Stimulated activated CD4-positive, alpha-beta T cell treated with anti-CD3 and anti-CD28 coated beads, Interleukin-12 subunit alpha, Interleukin-12 subunit beta, amount 100 ng/mL, for 48 hours (primary cell): Measurements from ENCODE around the gene GAS6.
"Not testable (repeated sequence)": the region's sequence is repeated elsewhere in the genome, so short reads cannot be mapped to it uniquely, and the experiment has no call there.

Experiments used
- DNase-seq, 3 donors: peaks; one replicate each; pipeline ENCODE4 v3.0.0-alpha.2; 2020; ENCODE audit warnings: low read depth in 2 of 3, low spot score in 1 of 3

GAS6 gene

GRCh38 chr13:113793718-113794085, 70.2 kb downstream of the GAS6 start:
- DNase-seq = no peak

- no peak for DNase-seq
Measured at GRCh38 chr13:113792886-113793717, 70.8 kb downstream of the GAS6 start.

- DNase-seq = no peak
Measured at GRCh38 chr13:113792236-113792770, 71.6 kb downstream of the GAS6 start.

GRCh38 chr13:113791761-113792160, 72.1 kb downstream of the GAS6 start:
- no peak for DNase-seq

GRCh38 chr13:113791226-113791625, 72.7 kb downstream of the GAS6 start:
- no peak for DNase-seq

- DNase-seq = not testable (repeated sequence)
Measured at GRCh38 chr13:113789931-113790330, 73.9 kb downstream of the GAS6 start.

GRCh38 chr13:113789167-113789566, 74.7 kb downstream of the GAS6 start:
- DNase-seq = no peak

- DNase-seq = no peak
Measured at GRCh38 chr13:113788413-113789135, 75.3 kb downstream of the GAS6 start.

- DNase-seq = no peak
Measured at GRCh38 chr13:113787694-113788093, 76.2 kb downstream of the GAS6 start.

GRCh38 chr13:113786262-113786841, 77.5 kb downstream of the GAS6 start:
- DNase-seq = no peak

- peak in 1 of 3 donors; percentile 11 for DNase-seq
Measured at GRCh38 chr13:113785051-113786010, 78.5 kb downstream of the GAS6 start.

GRCh38 chr13:113784645-113785024, 79.2 kb downstream of the GAS6 start:
- no peak for DNase-seq

GRCh38 chr13:113783966-113784644, 79.8 kb downstream of the GAS6 start:
- DNase-seq = no peak

- no peak for DNase-seq
Measured at GRCh38 chr13:113783200-113783881, 80.5 kb downstream of the GAS6 start.

- DNase-seq = no peak
Measured at GRCh38 chr13:113782472-113782871, 81.4 kb downstream of the GAS6 start.

GRCh38 chr13:113781571-113781970, 82.3 kb downstream of the GAS6 start:
- DNase-seq = no peak

- DNase-seq = no peak
Measured at GRCh38 chr13:113777311-113778260, 86.3 kb downstream of the GAS6 start.
